Stomach (tissue), 9 donors: ENCODE data around the gene LCE6A. TPM values are rescaled to one million over a fixed set of nuclear protein-coding genes. Genes with fewer than 3 reads are reported as not detected.

Experiments used
- DNase-seq, 2 donors: peaks; one replicate each; pipeline versions ENCODE4 v3.0.0 to v3.0.0-alpha.2; 2013 to 2019
- H3K27ac ChIP-seq, 5 donors: fragments of 200-600 bp in 4 of 5; sonication (generic) in 4 of 5; one replicate each; pipeline ENCODE4 v1.5.1; 2013 to 2019; ENCODE audit warnings: mild to moderate bottlenecking in 1 of 5, moderate library complexity in 1 of 5
- H3K27me3 ChIP-seq, 3 donors: fragments of 200-600 bp; sonication (generic); one replicate each; pipeline ENCODE4 v1.5.1; 2017 to 2019; ENCODE audit warnings: mixed run types in 1 of 3
- H3K36me3 ChIP-seq, 4 donors: fragments of 200-600 bp; sonication (generic); 1 replicate in 3 of 4; 2 replicates in 1 of 4; pipeline ENCODE4 v1.5.1; 2016 to 2019
- H3K4me1 ChIP-seq, 4 donors: fragments of 200-600 bp; sonication (generic); one replicate each; pipeline ENCODE4 v1.5.1; 2016 to 2019
- H3K4me3 ChIP-seq, 4 donors: fragments of 200-600 bp; sonication (generic) in 3 of 4; one replicate each; pipeline ENCODE4 v1.5.1; 2016 to 2019; ENCODE audit warnings: mild to moderate bottlenecking in 1 of 4
- H3K9me3 ChIP-seq, 4 donors: fragments of 200-600 bp; sonication (generic); one replicate each; pipeline ENCODE4 v1.5.1; 2016 to 2019
- CTCF ChIP-seq, 7 experiments: fragments of 450-650 bp in 4 of 7; fragments of 200-600 bp in 3 of 7; sonication (generic) in 3 of 7; IDR thresholded peaks; one replicate each; pipeline ENCODE4 v1.5.1; 2016 to 2019; ENCODE audit warnings: antibody characterized with exemption in 7 of 7, control low read depth in 2 of 7, mild to moderate bottlenecking in 1 of 7
- EP300 ChIP-seq: sonication (generic); formaldehyde crosslinking; IDR thresholded peaks from one replicate; pipeline ENCODE4 v1.6.1; 2017; ENCODE audit warnings: antibody characterized with exemption
- POLR2A ChIP-seq, 4 donors: fragments of 450-650 bp; IDR thresholded peaks; one replicate each; pipeline ENCODE4 v1.6.1; 2016; ENCODE audit warnings: antibody characterized with exemption in 4 of 4, control low read depth in 2 of 4, mild to moderate bottlenecking in 1 of 4, moderate library complexity in 1 of 4
- POLR2AphosphoS5 ChIP-seq, 3 donors: sonication (generic); formaldehyde crosslinking; IDR thresholded peaks; one replicate each; pipeline ENCODE4 v1.6.1; 2016; ENCODE audit warnings: antibody characterized with exemption in 3 of 3
- WGBS, 5 donors: extraction: QIAGEN DNeasy Blood & Tissue Kit in 3 of 5; methylation state at CpG; one replicate each; pipeline versions ENCODE4 v1.1.5 to v1.1.7; 2013 to 2018; 5-methylcytosine and 5-hydroxymethylcytosine counted together
- intact Hi-C: fragments of 100-400 bp; cut with DNase I; formaldehyde crosslinking; loops from one replicate; pipeline ENCODE4 v1.15.1; 2023; ENCODE audit warnings: low total_unique reads
- polyA plus RNA-seq, 3 donors: library from polyadenylated mRNA; stranded (reverse); fragments of 200-250 nt; gene quantifications; one replicate each; pipeline ENCODE4 v1.2.3, GENCODE V29; 2013
- total RNA-seq, 5 donors: library from RNA; depleted of rRNA; stranded (reverse); fragments of >200 nt; gene quantifications; one replicate each; pipeline versions ENCODE4 v1.1.0 to v1.2.3, GENCODE V29; 2014 to 2016
- donor health status: healthy with polysubstance abuse.
- donor health status: Bipolar disorder and iron deficiency.
- donor health status: healthy.

Gene LCE6A
- total and polyA plus RNA-seq, 8 donors, result not detected

GRCh38 chr1:152855661-152856060, 13.0 kb downstream of the LCE6A start:
- TF ChIP-seq POLR2A (IDR thresholded peaks at IDR 0.05) (no peak), POLR2AphosphoS5 (IDR thresholded peaks at IDR 0.05) (no peak), CTCF (IDR thresholded peaks at IDR 0.05) (no peak)
- H3K27ac ChIP-seq, result no peak overlapping the region
- no peak for DNase-seq

GRCh38 chr1:152858062-152858461, 15.4 kb downstream of the LCE6A start:
- WGBS, 5 donors, result 58 to 76% (median 68%) methylated on average over 1 of the region's 1 CpG

More at GRCh38 chr1:152855661-152856060, 13.0 kb downstream of the LCE6A start:
- H3K27me3 ChIP-seq, result peaks cover 0 to 4% (median 0%) of the 10 kb centered on the region in 3 donors
- no peak overlapping the region for H3K4me3 ChIP-seq
- H3K36me3 ChIP-seq, result no peaks in the 10 kb centered on the region
- no peaks in the 10 kb centered on the region for H3K9me3 ChIP-seq
- WGBS, 5 donors, result 45 to 55% (median 52%) methylated on average over 2 of the region's 2 CpGs
- H3K4me1 ChIP-seq, result no peaks in the 10 kb centered on the region
- intact Hi-C loops, result no loop called here

GRCh38 chr1:152859696-152860095, 17.0 kb downstream of the LCE6A start, which contains the start of gene LCE7A:
LCE7A (plus strand) TSS chr1:152859996; CDS start chr1:152860698, 702 bp downstream.
- intact Hi-C loops, result no loop called here
- TF ChIP-seq CTCF (IDR thresholded peaks at IDR 0.05) (no peak), POLR2A (IDR thresholded peaks at IDR 0.05) (no peak), EP300 (no peak), POLR2AphosphoS5 (IDR thresholded peaks at IDR 0.05) (no peak)

More at GRCh38 chr1:152858062-152858461, 15.4 kb downstream of the LCE6A start:
- Histone ChIP-seq H3K27me3 (peaks cover 0 to 4% (median 0%) of the 10 kb centered on the region in 3 donors), H3K9me3 (no peaks in the 10 kb centered on the region), H3K27ac (no peak overlapping the region), H3K36me3 (no peaks in the 10 kb centered on the region), H3K4me3 (no peak overlapping the region), H3K4me1 (peaks cover 0 to 4% (median 0%) of the 10 kb centered on the region in 4 donors)
- no peak for TF ChIP-seq POLR2A (IDR thresholded peaks at IDR 0.05)
- TF ChIP-seq POLR2AphosphoS5 (IDR thresholded peaks at IDR 0.05), result no peak
- no peak for TF ChIP-seq EP300
- DNase-seq, result no peak
- intact Hi-C loops, result no loop called here

GRCh38 chr1:152860129-152860528, 17.5 kb downstream of the LCE6A start:
- WGBS, 5 donors, result 67 to 80% (median 76%) methylated on average over 3 of the region's 3 CpGs
- Histone ChIP-seq H3K9me3 (no peaks in the 10 kb centered on the region), H3K27ac (no peak overlapping the region), H3K4me3 (no peak overlapping the region), H3K4me1 (peaks cover 0 to 4% (median 0%) of the 10 kb centered on the region in 4 donors), H3K36me3 (no peaks in the 10 kb centered on the region), H3K27me3 (peaks cover 0 to 4% (median 0%) of the 10 kb centered on the region in 3 donors)
- no peak for DNase-seq
- TF ChIP-seq POLR2AphosphoS5 (IDR thresholded peaks at IDR 0.05) (no peak), EP300 (no peak), CTCF (IDR thresholded peaks at IDR 0.05) (no peak), POLR2A (IDR thresholded peaks at IDR 0.05) (no peak)
- intact Hi-C loops, result no loop called here

More at GRCh38 chr1:152859696-152860095, 17.0 kb downstream of the LCE6A start, which contains the start of gene LCE7A:
- no peaks in the 10 kb centered on the region for H3K36me3 ChIP-seq
- H3K4me3 ChIP-seq, result no peak within 1 kb of the TSS
- peaks cover 0 to 4% (median 0%) of the 10 kb centered on the region in 4 donors for H3K4me1 ChIP-seq
- peaks cover 0 to 4% (median 0%) of the 10 kb centered on the region in 3 donors for H3K27me3 ChIP-seq
- no peaks in the 10 kb centered on the region for H3K9me3 ChIP-seq
- no peak within 1 kb of the TSS for H3K27ac ChIP-seq
- WGBS, 5 donors, result 80 to 89% (median 87%) methylated on average over 3 of the region's 3 CpGs
- DNase-seq, result no peak

- TF ChIP-seq POLR2AphosphoS5 (IDR thresholded peaks at IDR 0.05) (no peak), EP300 (no peak), CTCF (IDR thresholded peaks at IDR 0.05) (no peak), POLR2A (IDR thresholded peaks at IDR 0.05) (no peak)
- Histone ChIP-seq H3K36me3 (no peaks in the 10 kb centered on the region), H3K27me3 (peaks cover 0 to 4% (median 0%) of the 10 kb centered on the region in 3 donors), H3K9me3 (no peaks in the 10 kb centered on the region), H3K27ac (no peak overlapping the region), H3K4me3 (no peak overlapping the region), H3K4me1 (peaks cover 0 to 4% (median 0%) of the 10 kb centered on the region in 4 donors)
- intact Hi-C loops, result no loop called here
- 69 to 80% (median 78%) methylated on average over 4 of the region's 4 CpGs for WGBS, 5 donors
- no peak for DNase-seq
Measured at GRCh38 chr1:152861374-152861773, 18.7 kb downstream of the LCE6A start.
